ENCODE measurements around the gene PRAMEF26. TPM values are rescaled to one million over a fixed set of nuclear protein-coding genes. Genes with fewer than 3 reads are reported as not detected.
"Not testable (repeated sequence)": the region's sequence is repeated elsewhere in the genome, so short reads cannot be mapped to it uniquely, and the experiment has no call there.

The PRAMEF26 gene
- total RNA-seq, result not detected
- long read RNA-seq, donor 1, result 0 reads
- long read RNA-seq, donor 2, result 0 reads

GRCh38 chr1:13155909-13156308 lies at the start of gene PRAMEF26:
TSS of gene PRAMEF26 (minus strand) at chr1:13156009. CDS start at chr1:13153095, 2,914 bp downstream.
- ATAC-seq; H3K4me1 ChIP-seq (ENCODE audit: low read depth); intact Hi-C loops (cut with DNase I, micrococcal nuclease): not testable (repeated sequence)

GRCh38 chr1:13201309-13201708 lies 45.5 kb upstream of the PRAMEF26 start, which contains the start of gene PRAMEF13:
TSS of gene PRAMEF13 (minus strand) at chr1:13201409. CDS start at chr1:13199589, 1,820 bp downstream.
- H3K9me3 ChIP-seq; H3K4me1 ChIP-seq (ENCODE audit: low read depth); H3K36me3 ChIP-seq (ENCODE audit: low read depth); intact Hi-C loops (cut with DNase I, micrococcal nuclease); ATAC-seq; H3K4me3 ChIP-seq; DNase-seq: not testable (repeated sequence)

More at GRCh38 chr1:13155909-13156308, at the start of gene PRAMEF26:
- not testable (repeated sequence) for H3K36me3 ChIP-seq (ENCODE audit: low read depth); DNase-seq; H3K4me3 ChIP-seq; H3K9me3 ChIP-seq

DNA sequence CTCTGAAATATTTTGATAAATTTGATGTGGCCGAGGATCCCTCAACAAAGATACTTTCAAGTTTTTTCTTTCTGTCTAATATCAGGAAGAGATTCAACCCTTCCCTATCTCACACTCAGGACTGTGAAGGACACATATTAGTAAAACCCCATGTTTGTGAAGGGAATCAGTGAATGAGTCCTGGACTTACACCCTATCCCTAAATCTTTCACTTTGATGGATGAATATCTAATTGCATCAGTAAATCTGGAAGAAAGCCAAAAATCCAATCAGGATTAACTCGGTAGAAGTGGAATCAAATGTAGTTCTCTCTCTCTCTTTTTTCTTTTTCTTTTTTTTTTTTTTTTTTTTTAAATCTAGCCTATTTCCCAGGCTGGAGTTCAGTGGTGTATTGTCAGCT lies 15.7 kb upstream of the PRAMEF26 start, which contains the start of gene PRAMEF9:
Gene PRAMEF9, plus strand, starts transcription at position 301 of the 400 bp plus-strand sequence. CDS start 3,433 bp downstream, outside the sequence.
- H3K9me3 ChIP-seq; DNase-seq; H3K4me3 ChIP-seq; ATAC-seq; H3K4me1 ChIP-seq (ENCODE audit: low read depth); H3K36me3 ChIP-seq (ENCODE audit: low read depth); intact Hi-C loops (cut with DNase I, micrococcal nuclease): not testable (repeated sequence)

DNA sequence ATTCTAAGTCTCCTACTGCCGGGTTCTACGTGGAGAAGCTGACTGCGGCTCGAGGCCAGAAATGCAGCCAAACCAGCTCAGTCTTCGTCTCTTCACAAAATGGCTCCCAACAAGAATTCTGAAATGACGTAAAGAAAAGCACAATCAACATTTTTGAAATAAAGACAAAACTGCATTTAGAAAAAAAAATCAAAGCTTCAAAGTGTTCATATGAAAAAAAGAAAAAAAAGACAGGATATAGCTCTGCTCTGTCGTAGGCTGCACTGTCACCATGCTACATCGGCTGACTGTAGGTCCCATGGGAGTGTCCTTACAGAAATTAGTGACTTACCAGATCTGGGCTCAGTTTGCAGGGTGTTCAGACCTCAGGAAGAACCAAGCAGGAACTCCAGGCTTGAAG lies 9.7 kb upstream of the PRAMEF26 start, which contains the start of gene HNRNPCL4:
Gene HNRNPCL4, minus strand, starts transcription at position 101 of the 400 bp plus-strand sequence. CDS start 164 bp downstream, outside the sequence.
- DNase-seq; H3K9me3 ChIP-seq; ATAC-seq; H3K4me3 ChIP-seq; H3K36me3 ChIP-seq (ENCODE audit: low read depth); H3K4me1 ChIP-seq (ENCODE audit: low read depth); intact Hi-C loops (cut with DNase I, micrococcal nuclease): not testable (repeated sequence)

GRCh38 chr1:13116754-13117153 lies 39.1 kb downstream of the PRAMEF26 start, which contains the start of gene HNRNPCL2:
TSS of gene HNRNPCL2 (minus strand) at chr1:13116854. CDS start at chr1:13116400, 454 bp downstream.
- H3K4me1 ChIP-seq (ENCODE audit: low read depth); H3K36me3 ChIP-seq (ENCODE audit: low read depth); H3K9me3 ChIP-seq; DNase-seq; ATAC-seq; H3K4me3 ChIP-seq; intact Hi-C loops (cut with DNase I, micrococcal nuclease): not testable (repeated sequence)

Other genes with a start within 250 kb of the PRAMEF26 start
- not detected for gene PRAMEF7, start 239.4 kb downstream of the PRAMEF26 start, total RNA-seq
- gene PRAMEF6, start 208.4 kb downstream of the PRAMEF26 start, total RNA-seq, result not detected
- gene PRAMEF27, start 99.4 kb downstream of the PRAMEF26 start, total RNA-seq, result not detected
- not detected for gene HNRNPCL3, start 95.2 kb downstream of the PRAMEF26 start, total RNA-seq
- gene PRAMEF25, start 85.2 kb downstream of the PRAMEF26 start, total RNA-seq, result not detected
- not detected for gene HNRNPCL2, start 39.2 kb downstream of the PRAMEF26 start, total RNA-seq
- gene HNRNPCL4, start 9.6 kb upstream of the PRAMEF26 start, total RNA-seq, result not detected
- gene PRAMEF9, start 15.8 kb upstream of the PRAMEF26 start, total RNA-seq, result not detected
- not detected for gene PRAMEF13, start 45.4 kb upstream of the PRAMEF26 start, total RNA-seq
- not detected for gene PRAMEF18, start 70.1 kb upstream of the PRAMEF26 start, total RNA-seq
- gene PRAMEF5, start 98.2 kb upstream of the PRAMEF26 start, total RNA-seq, result not detected
- gene PRAMEF8, start 129.1 kb upstream of the PRAMEF26 start, total RNA-seq, result not detected
- gene PRAMEF33, start 147.5 kb upstream of the PRAMEF26 start, total RNA-seq, result not detected
- not detected for gene PRAMEF15, start 159.6 kb upstream of the PRAMEF26 start, total RNA-seq
- gene PRAMEF14, start 191.1 kb upstream of the PRAMEF26 start, total RNA-seq, result not detected
- gene PRAMEF19, start 215.9 kb upstream of the PRAMEF26 start, total RNA-seq, result not detected
- gene PRAMEF17, start 233.6 kb upstream of the PRAMEF26 start, total RNA-seq, result not detected